Superior temporal gyrus (tissue), 1 donor: ENCODE results near the gene SCGB2A2.

Experiments
- DNase-seq: peaks from one replicate; pipeline ENCODE4 v3.0.0-alpha.2; 2016; ENCODE audit errors: extremely low spot score

The SCGB2A2 gene

DNA sequence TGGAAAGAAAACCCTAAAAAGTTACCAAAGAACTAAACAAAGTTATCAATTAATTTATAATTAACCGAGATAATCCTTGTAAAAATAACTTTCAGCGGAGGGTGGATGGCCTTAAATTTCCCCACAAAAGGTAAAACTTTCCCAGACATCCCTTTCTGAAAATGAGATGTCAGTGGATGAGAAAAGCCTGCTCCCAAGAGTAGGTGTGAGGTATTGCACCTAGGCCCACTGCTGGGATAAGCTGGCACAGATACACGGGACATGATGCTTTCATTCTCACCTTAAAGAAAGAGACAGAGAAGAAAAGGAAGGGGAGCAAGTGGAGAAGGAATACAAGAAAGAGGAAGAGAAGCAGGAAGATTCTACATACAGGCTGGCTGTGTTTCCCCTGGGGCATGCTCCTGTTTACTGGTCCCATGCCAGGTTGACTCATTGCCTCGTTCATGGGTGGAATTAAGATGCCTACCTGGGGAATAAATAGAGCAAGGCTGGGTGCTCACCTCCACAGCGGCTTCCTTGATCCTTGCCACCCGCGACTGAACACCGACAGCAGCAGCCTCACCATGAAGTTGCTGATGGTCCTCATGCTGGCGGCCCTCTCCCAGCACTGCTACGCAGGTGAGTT, at the start of gene SCGB2A2:
Gene SCGB2A2, plus strand, starts transcription at position 505 of the 625 bp plus-strand sequence. Its CDS starts 59 bp downstream, at position 564.
- no peak for DNase-seq

- DNase-seq = no peak
Observed at GRCh38 chr11:62221498-62221897, 48.5 kb upstream of the SCGB2A2 start.

GRCh38 chr11:62223095-62223494, 46.9 kb upstream of the SCGB2A2 start:
- DNase-seq = no peak

DNA sequence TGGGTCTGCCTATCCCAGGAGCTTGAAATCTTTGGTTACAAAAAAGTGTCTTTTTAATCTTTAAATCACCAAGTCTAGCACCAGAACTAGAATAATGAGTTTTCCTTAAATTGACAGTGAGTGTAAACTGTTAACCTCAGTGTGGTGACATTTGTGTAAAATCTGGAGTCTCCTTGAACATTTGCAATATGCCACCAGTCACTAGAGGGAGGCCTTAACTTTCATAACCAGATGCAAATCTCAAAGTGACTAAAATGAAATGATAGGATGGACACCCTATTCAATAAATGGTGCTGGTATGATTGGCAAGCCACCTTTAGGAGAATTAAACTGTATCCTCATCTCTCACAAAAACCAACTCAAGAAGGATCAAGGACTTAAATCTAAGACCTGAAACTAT, 36.2 kb upstream of the SCGB2A2 start:
- DNase-seq = no peak

- DNase-seq = no peak
Observed at GRCh38 chr11:62236187-62236586, 33.8 kb upstream of the SCGB2A2 start.

- DNase-seq = no peak
Observed at GRCh38 chr11:62237499-62237898, 32.5 kb upstream of the SCGB2A2 start.

GRCh38 chr11:62238151-62238550, 31.8 kb upstream of the SCGB2A2 start:
- no peak for DNase-seq

- DNase-seq = no peak
Observed at GRCh38 chr11:62241095-62241494, 28.9 kb upstream of the SCGB2A2 start.

DNA sequence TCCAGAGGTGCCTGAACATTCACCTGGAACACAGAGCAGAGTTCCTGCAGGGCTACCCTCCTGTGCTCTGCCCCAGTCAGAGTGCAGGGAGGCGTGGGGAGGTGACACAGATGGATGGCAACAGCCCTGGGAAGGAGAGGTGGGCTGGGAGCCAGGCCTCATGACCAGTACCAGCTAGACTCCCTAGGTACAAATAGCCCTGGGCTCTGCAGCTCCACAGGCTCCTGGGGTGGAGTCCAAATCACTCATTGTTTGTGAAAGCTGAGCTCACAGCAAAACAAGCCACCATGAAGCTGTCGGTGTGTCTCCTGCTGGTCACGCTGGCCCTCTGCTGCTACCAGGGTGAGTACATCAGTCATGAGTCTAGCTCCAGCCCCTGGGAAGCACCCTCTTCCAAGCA, 27.9 kb upstream of the SCGB2A2 start, which contains the start of gene SCGB1D2:
Gene SCGB1D2, plus strand, starts transcription at position 219 of the 400 bp plus-strand sequence. Its CDS starts 69 bp downstream, at position 288.
- DNase-seq = no peak

DNA sequence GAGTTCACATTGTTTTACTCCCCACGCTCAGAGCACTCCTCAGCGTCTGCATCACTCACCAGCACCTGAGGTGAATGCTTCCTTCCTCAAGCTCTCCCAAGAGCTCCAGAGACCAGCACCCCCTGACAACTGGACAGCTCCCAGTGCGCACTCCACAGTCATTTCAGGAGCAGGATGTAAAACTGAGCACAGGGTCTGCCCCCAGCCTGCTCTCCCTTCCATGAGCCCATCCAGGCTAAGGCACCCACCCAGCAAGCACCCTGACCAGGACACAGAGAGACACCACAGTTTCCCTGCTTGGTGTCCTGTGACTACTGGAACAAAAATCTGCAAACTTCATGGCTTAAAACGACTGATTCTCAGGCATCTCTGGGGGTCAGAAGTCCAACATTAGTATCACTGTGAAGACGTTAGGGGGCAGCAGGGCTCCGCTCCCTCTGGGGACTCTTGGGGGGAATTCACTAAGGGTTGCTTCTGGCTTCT, 24.6 kb upstream of the SCGB2A2 start:
- DNase-seq = no peak

DNA sequence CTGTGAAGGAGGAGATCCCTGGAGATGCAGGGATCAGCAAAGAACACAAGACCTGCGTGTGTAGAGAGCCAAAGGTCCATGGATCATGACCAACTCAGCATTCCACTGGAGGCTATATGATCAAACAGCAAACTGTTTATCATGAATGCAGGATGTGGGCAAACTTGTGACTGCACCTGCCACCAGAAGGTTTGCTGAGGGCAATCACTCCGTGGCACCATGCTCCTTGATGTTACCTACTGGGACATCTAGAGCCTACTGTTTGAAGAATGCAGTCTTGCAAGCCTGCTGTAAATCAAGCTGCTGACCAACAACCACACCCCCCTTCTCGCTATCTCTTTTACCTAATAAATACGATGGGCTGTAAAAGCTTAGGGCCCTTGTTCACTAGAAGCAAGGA, 18.3 kb upstream of the SCGB2A2 start:
- DNase-seq = no peak

GRCh38 chr11:62253999-62254542, 15.9 kb upstream of the SCGB2A2 start:
- no peak for DNase-seq

- DNase-seq = no peak
Observed at GRCh38 chr11:62256281-62256680, 13.7 kb upstream of the SCGB2A2 start.

DNA sequence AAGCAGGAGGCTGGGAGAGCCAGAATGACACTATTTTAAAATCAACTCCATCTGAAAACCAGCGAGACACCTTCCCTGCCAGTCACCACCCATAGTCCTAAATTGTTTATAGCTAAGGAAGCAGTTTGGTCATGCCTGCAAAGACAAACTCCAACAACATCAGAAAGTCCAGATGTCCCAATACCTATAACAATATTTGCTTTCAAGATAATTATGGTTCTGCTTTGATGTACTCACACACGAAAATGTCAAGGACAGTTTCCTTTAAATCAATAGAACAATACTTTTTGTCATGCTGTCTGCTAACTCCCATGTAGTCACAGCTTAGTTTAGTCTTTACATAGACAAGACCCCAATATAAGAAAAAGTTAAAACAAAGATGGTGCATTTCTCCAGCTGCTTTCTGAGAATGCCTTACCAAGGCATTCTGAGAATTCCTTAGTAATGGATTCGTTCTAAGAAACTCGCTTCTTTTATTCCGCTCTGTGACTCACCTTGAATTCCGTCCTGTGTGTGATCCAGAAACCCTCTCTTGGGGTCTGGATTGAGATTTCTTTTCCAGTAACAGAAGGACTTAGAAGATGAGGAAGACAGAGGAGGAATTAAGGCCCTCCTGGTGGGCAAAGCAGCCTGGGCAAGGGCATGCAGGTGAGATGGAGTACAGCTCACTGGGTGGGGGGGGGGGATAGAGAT, 9.6 kb upstream of the SCGB2A2 start:
- no peak for DNase-seq

DNA sequence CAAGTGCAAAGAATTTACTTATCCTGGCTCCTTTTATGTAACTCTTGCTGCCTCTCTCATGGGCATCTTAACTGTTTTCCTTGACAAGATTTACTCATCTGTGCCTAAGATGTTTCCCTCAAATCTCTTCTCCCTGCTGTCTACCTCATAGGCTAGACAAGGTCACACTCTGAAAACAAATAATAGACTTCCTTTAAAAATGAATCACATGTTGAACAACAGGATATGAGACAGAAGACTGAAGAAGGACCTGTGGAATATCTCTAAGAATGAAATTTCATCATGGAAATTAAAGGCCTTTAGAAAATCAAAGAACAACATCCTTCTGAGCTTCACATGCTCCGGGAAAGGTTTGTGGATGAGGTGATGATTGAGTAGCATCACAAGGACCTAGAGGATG, 6.0 kb upstream of the SCGB2A2 start:
- DNase-seq = no peak

- no peak for DNase-seq
Observed at GRCh38 chr11:62266558-62266957, 3.4 kb upstream of the SCGB2A2 start.

DNA sequence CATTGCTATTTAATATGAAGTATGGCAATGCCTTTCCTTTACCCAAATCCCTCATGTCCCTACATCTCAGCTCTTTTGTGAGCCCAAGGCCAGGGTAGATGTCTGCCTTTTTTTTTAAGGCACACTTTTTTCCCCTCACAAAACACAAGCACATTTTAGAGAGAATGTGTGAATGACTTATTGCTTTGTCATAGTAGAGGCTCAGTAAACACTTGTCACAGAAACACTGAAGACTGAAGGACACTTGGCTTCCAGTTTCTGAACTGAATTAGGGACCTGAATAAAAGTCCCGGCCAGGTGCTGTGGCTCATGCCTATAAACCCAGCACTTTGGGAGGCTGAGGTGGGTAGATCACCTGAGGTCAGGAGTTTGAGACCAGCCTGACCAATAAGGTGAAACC, 2.9 kb upstream of the SCGB2A2 start:
- DNase-seq = no peak

GRCh38 chr11:62267576-62267975, 2.4 kb upstream of the SCGB2A2 start:
- DNase-seq = no peak

DNA sequence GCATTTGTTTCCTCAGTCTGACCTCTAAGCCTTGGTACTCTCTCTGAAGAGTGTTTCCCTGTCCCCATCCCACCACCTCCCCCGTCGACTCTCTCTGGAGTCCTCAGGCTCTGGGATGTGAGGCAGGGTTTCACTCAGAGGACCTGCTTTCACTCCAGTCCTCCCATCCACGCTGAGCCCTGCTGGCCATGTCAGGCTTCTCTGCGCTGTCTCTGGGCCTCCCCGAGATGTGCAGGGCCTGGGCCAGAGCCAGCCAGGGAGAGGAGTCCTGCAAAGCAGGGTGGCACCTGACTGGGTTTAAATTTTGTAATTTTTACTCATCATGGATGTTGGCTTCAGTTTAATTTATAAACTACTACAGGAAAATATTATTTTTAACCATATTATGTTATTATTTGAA, 3.3 kb downstream of the SCGB2A2 start:
- no peak for DNase-seq

DNA sequence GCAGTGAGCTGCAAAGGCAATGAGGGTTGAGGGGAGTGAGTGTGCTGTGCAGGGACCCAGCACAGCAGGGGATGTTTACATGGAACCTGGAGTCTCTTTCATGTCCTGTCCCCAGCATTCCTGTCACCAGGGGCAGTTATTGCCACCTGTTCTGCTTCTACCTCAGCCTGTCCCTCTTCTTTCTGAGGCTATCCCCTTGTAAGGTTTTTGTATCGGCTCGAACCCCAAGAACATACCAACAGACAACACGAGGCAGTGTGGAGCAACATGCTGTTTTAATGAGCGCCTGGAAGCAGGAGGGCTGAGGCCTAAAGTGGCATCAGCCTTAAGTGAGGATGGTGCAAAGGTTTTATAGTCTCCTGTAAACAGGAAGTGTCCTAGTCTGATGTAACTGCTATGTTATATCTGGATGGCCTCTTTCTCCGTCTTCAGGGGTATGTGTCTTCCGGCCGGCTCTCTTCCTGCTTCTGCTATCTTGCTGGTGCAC, 3.9 kb downstream of the SCGB2A2 start:
- no peak for DNase-seq

- no peak for DNase-seq
Observed at GRCh38 chr11:62280452-62280851, 10.5 kb downstream of the SCGB2A2 start.

GRCh38 chr11:62295504-62295903, 25.5 kb downstream of the SCGB2A2 start:
- DNase-seq = no peak

DNA sequence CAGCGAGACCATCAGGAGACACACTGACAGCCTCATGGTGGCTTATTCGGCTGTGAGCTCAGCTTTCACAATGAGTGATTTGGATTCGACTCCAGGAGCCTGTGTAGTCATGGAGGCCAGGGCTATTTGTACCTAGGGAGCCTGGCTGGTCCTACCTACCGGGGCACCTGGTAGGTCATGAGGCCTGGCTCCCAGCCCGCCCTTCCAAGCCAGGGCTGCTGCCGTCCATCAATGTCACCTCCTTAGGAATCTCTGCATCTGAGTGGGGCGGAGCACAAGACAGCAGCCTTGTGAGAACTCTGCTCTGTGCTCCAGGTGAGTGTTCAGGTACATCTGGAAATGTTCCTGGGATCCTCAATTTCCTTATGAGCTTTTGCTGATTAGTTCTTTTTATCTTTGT, 29.0 kb downstream of the SCGB2A2 start, which contains the start of gene SCGB1D4:
Gene SCGB1D4, minus strand, starts transcription at position 101 of the 400 bp plus-strand sequence. Its CDS starts 65 bp downstream, at position 36.
- no peak for DNase-seq
